Measurements from ENCODE around the gene SERPINI1.
A peak's percentile ranks its signal among the peaks of the same experiment; 100 is the strongest.

SERPINI1 gene

GRCh38 chr3:167843481-167843880 is 108.0 kb downstream of the SERPINI1 start:
- H3F3A ChIP-seq (ENCODE audit: low read depth) = no peaks in the 10 kb centered on the region
- no peaks in the 10 kb centered on the region for H3K79me2 ChIP-seq (ENCODE audit: insufficient read depth, low read length)
- H3K27me3 ChIP-seq (ENCODE audit: insufficient read depth, low read length, poor library complexity, severe bottlenecking) = no peaks in the 10 kb centered on the region
- no peaks in the 10 kb centered on the region for H3K9me2 ChIP-seq (replicated peaks; ENCODE audit: low read depth, low read length)
- H3K9me3 ChIP-seq (ENCODE audit: insufficient read depth, low read depth, low read length) = no peaks in the 10 kb centered on the region
- H3K4me1 ChIP-seq (ENCODE audit: insufficient read depth, low read length, poor library complexity, severe bottlenecking) = peaks cover 14% of the 10 kb centered on the region
- peak overlapping the region; percentile 13 for H3K4me3 ChIP-seq (ENCODE audit: low read length, poor library complexity, severe bottlenecking)
- no peak for TF ChIP-seq EZH2phosphoT487 (IDR thresholded peaks at IDR 0.05; ENCODE audit: borderline replicate concordance)
- TF ChIP-seq, protein P1, sequence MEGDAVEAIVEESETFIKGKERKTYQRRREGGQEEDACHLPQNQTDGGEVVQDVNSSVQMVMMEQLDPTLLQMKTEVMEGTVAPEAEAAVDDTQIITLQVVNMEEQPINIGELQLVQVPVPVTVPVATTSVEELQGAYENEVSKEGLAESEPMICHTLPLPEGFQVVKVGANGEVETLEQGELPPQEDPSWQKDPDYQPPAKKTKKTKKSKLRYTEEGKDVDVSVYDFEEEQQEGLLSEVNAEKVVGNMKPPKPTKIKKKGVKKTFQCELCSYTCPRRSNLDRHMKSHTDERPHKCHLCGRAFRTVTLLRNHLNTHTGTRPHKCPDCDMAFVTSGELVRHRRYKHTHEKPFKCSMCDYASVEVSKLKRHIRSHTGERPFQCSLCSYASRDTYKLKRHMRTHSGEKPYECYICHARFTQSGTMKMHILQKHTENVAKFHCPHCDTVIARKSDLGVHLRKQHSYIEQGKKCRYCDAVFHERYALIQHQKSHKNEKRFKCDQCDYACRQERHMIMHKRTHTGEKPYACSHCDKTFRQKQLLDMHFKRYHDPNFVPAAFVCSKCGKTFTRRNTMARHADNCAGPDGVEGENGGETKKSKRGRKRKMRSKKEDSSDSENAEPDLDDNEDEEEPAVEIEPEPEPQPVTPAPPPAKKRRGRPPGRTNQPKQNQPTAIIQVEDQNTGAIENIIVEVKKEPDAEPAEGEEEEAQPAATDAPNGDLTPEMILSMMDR (conservative IDR thresholded peaks at IDR 0.05; ENCODE audit: low read length) = no peak
- no peaks in the 10 kb centered on the region for H4K20me1 ChIP-seq (ENCODE audit: insufficient read depth, low read length, poor library complexity, severe bottlenecking)
- H2AFZ ChIP-seq (ENCODE audit: low read length) = peak overlapping the region; percentile 82
- no peak overlapping the region for H3K9ac ChIP-seq (ENCODE audit: low read depth, low read length, poor library complexity, severe bottlenecking)
- peak overlapping the region; percentile 50 for H3K4me2 ChIP-seq (ENCODE audit: low read depth, low read length, poor library complexity, severe bottlenecking)
- H3K36me3 ChIP-seq (ENCODE audit: insufficient read depth, low read length) = no peaks in the 10 kb centered on the region

- TF ChIP-seq, protein P1 (conservative IDR thresholded peaks at IDR 0.05; ENCODE audit: low read length) = no peak
- no peak for TF ChIP-seq EZH2phosphoT487 (IDR thresholded peaks at IDR 0.05; ENCODE audit: borderline replicate concordance)
- peak overlapping the region; percentile 50 for H3K4me2 ChIP-seq (ENCODE audit: low read depth, low read length, poor library complexity, severe bottlenecking)
These were observed 108.4 kb downstream of the SERPINI1 start for GRCh38 chr3:167843886-167844285.

DNA sequence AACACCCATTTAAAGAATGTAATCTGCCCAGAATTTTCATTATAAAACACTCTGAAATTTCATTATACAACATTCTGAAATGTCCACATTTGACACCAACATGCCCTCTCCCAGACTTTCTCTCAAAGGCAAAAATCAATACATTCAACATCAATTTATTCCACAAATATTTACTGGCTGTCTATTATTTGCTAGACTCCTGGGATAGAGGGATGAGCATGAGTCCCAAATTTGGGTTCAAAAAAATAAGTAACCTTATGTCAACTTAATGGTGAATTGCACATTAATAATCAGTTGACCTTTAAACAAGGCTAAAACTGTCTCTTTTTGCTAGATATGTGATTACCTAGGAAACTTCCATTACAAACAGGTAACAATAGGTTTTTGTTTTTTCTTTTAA is 109.0 kb downstream of the SERPINI1 start:
- Histone ChIP-seq H3F3A (ENCODE audit: low read depth) (no peaks in the 10 kb centered on the region), H3K9me3 (ENCODE audit: insufficient read depth, low read depth, low read length) (no peaks in the 10 kb centered on the region), H3K36me3 (ENCODE audit: insufficient read depth, low read length) (no peaks in the 10 kb centered on the region), H2AFZ (ENCODE audit: low read length) (no peak overlapping the region), H3K27me3 (ENCODE audit: insufficient read depth, low read length, poor library complexity, severe bottlenecking) (no peaks in the 10 kb centered on the region), H3K4me1 (ENCODE audit: insufficient read depth, low read length, poor library complexity, severe bottlenecking) (peaks cover 14% of the 10 kb centered on the region), H3K4me2 (ENCODE audit: low read depth, low read length, poor library complexity, severe bottlenecking) (no peak overlapping the region), H4K20me1 (ENCODE audit: insufficient read depth, low read length, poor library complexity, severe bottlenecking) (no peaks in the 10 kb centered on the region), H3K9ac (ENCODE audit: low read depth, low read length, poor library complexity, severe bottlenecking) (no peak overlapping the region), H3K4me3 (ENCODE audit: low read length, poor library complexity, severe bottlenecking) (no peak overlapping the region), H3K79me2 (ENCODE audit: insufficient read depth, low read length) (no peaks in the 10 kb centered on the region), H3K9me2 (replicated peaks; ENCODE audit: low read depth, low read length) (no peaks in the 10 kb centered on the region)
- TF ChIP-seq EZH2phosphoT487 (IDR thresholded peaks at IDR 0.05; ENCODE audit: borderline replicate concordance) = no peak
- TF ChIP-seq, protein P1 (conservative IDR thresholded peaks at IDR 0.05; ENCODE audit: low read length) = no peak

More at GRCh38 chr3:167843886-167844285, 108.4 kb downstream of the SERPINI1 start:
- no peak overlapping the region for H3K9ac ChIP-seq (ENCODE audit: low read depth, low read length, poor library complexity, severe bottlenecking)
- no peaks in the 10 kb centered on the region for H3K9me3 ChIP-seq (ENCODE audit: insufficient read depth, low read depth, low read length)
- H3K4me1 ChIP-seq (ENCODE audit: insufficient read depth, low read length, poor library complexity, severe bottlenecking) = peaks cover 14% of the 10 kb centered on the region
- no peaks in the 10 kb centered on the region for H4K20me1 ChIP-seq (ENCODE audit: insufficient read depth, low read length, poor library complexity, severe bottlenecking)
- H3K36me3 ChIP-seq (ENCODE audit: insufficient read depth, low read length) = no peaks in the 10 kb centered on the region
- H3K79me2 ChIP-seq (ENCODE audit: insufficient read depth, low read length) = no peaks in the 10 kb centered on the region
- H3K27me3 ChIP-seq (ENCODE audit: insufficient read depth, low read length, poor library complexity, severe bottlenecking) = no peaks in the 10 kb centered on the region
- H3F3A ChIP-seq (ENCODE audit: low read depth) = no peaks in the 10 kb centered on the region
- no peaks in the 10 kb centered on the region for H3K9me2 ChIP-seq (replicated peaks; ENCODE audit: low read depth, low read length)
- H2AFZ ChIP-seq (ENCODE audit: low read length) = peak overlapping the region; percentile 82
- H3K4me3 ChIP-seq (ENCODE audit: low read length, poor library complexity, severe bottlenecking) = peak overlapping the region; percentile 13
